ENCODE data around the gene KCNQ1. TPM values are rescaled to one million over a fixed set of nuclear protein-coding genes. Genes with fewer than 3 reads are reported as not detected.

KCNQ1 gene
- total and polyA plus RNA-seq, 2 donors (not counting 1 experiment from before 2014, with no cell fraction given), result 21.5 to 28.8 TPM

GRCh38 chr11:2867142-2867541 lies 422.3 kb downstream of the KCNQ1 start:
- no peak for DNase-seq
- Histone ChIP-seq H3K27me3 (replicated peaks in 1 of 4; ENCODE audit: control extremely low read depth in 1 of 4, control insufficient read depth in 3 of 4, insufficient read depth in 4 of 4, low read length in 3 of 4) (peaks cover 0 to 40% (median 11%) of the 10 kb centered on the region in 4 experiments), H3K4me2 (replicated peaks; ENCODE audit: low read depth, low read length, poor library complexity, severe bottlenecking) (no peak overlapping the region), H2AFZ (ENCODE audit: insufficient read depth, low read depth, low read length, poor library complexity, severe bottlenecking) (no peak overlapping the region), H3K27ac (ENCODE audit: low read length in 2 of 2) (no peak overlapping the region), H3K4me1 (ENCODE audit: control insufficient read depth in 2 of 2, insufficient read depth in 2 of 2, low read length in 2 of 2) (peaks cover 6 to 9% of the 10 kb centered on the region in 2 donors), H3K9me3 (ENCODE audit: control extremely low read depth in 1 of 3, control insufficient read depth in 2 of 3, insufficient read depth in 1 of 3, low read length in 2 of 3) (peaks cover 0 to 17% (median 0%) of the 10 kb centered on the region in 3 donors), H4K20me1 (ENCODE audit: control insufficient read depth, insufficient read depth, low read length, poor library complexity, severe bottlenecking) (no peaks in the 10 kb centered on the region), H3K36me3 (replicated peaks in 1 of 2; ENCODE audit: control extremely low read depth in 1 of 2, control insufficient read depth in 1 of 2, extremely low read depth in 1 of 2, insufficient read depth in 2 of 2, low read length in 1 of 2) (no peaks in the 10 kb centered on the region), H3K9ac (ENCODE audit: low read length) (no peak overlapping the region), H3K4me3 (ENCODE audit: control extremely low read depth in 1 of 5, extremely low read depth in 1 of 5, insufficient read depth in 1 of 5, low read depth in 2 of 5, low read length in 4 of 5) (no peak overlapping the region), H3K79me2 (ENCODE audit: control insufficient read depth, insufficient read depth, low read length) (no peaks in the 10 kb centered on the region)
- TF ChIP-seq EZH2 (IDR thresholded peaks at IDR 0.05; ENCODE audit: borderline replicate concordance, insufficient read depth, low read depth, low read length, poor library complexity, severe bottlenecking), result no peak
- TF ChIP-seq, protein P1, sequence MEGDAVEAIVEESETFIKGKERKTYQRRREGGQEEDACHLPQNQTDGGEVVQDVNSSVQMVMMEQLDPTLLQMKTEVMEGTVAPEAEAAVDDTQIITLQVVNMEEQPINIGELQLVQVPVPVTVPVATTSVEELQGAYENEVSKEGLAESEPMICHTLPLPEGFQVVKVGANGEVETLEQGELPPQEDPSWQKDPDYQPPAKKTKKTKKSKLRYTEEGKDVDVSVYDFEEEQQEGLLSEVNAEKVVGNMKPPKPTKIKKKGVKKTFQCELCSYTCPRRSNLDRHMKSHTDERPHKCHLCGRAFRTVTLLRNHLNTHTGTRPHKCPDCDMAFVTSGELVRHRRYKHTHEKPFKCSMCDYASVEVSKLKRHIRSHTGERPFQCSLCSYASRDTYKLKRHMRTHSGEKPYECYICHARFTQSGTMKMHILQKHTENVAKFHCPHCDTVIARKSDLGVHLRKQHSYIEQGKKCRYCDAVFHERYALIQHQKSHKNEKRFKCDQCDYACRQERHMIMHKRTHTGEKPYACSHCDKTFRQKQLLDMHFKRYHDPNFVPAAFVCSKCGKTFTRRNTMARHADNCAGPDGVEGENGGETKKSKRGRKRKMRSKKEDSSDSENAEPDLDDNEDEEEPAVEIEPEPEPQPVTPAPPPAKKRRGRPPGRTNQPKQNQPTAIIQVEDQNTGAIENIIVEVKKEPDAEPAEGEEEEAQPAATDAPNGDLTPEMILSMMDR (IDR thresholded peaks at IDR 0.05), result no peak
- ChIA-PET POLR2A (no interaction called here), CTCF (interaction anchor here (0.8 kb wide), 1 partner anchor 446 kb away, joined by 3 read pairs; no protein-coding TSS in a partner anchor)
- H3K9me3 Mint-ChIP-seq (ENCODE audit: insufficient read depth), result peaks cover 2% of the 10 kb centered on the region
- no peak overlapping the region for H3K27ac Mint-ChIP-seq
- intact Hi-C loops (cut with micrococcal nuclease), result no loop called here
- no peak overlapping the region for H3K4me3 Mint-ChIP-seq
- H3K27me3 Mint-ChIP-seq, result peaks cover 51% of the 10 kb centered on the region
- no peak for ATAC-seq (ENCODE audit: low read depth)
- 89% methylated on average over 5 of the region's 5 CpGs for WGBS (ENCODE audit: insufficient coverage)
- peaks cover 11% of the 10 kb centered on the region for H3K4me1 Mint-ChIP-seq

GRCh38 chr11:2867722-2868505 lies 423.1 kb downstream of the KCNQ1 start:
- ChIA-PET CTCF (interaction anchor here (0.8 to 1.0 kb wide), 2 partner anchors 20 to 447 kb away, joined by 3 read pairs; no protein-coding TSS in a partner anchor), POLR2A (no interaction called here)
- no peaks in the 10 kb centered on the region for H4K20me1 ChIP-seq (ENCODE audit: control insufficient read depth, insufficient read depth, low read length, poor library complexity, severe bottlenecking)
- peak overlapping the region in 2 of 5 experiments; percentile 1 to 38 for H3K4me3 ChIP-seq (ENCODE audit: control extremely low read depth in 1 of 5, extremely low read depth in 1 of 5, insufficient read depth in 1 of 5, low read depth in 2 of 5, low read length in 4 of 5)
- TF ChIP-seq, protein P1 (IDR thresholded peaks at IDR 0.05), result no peak
- TF ChIP-seq EZH2 (IDR thresholded peaks at IDR 0.05; ENCODE audit: borderline replicate concordance, insufficient read depth, low read depth, low read length, poor library complexity, severe bottlenecking), result no peak
- 57% methylated on average over 11 of the region's 25 CpGs for WGBS (ENCODE audit: insufficient coverage)
- Mint-ChIP-seq H3K27ac (no peak overlapping the region), H3K9me3 (ENCODE audit: insufficient read depth) (peaks cover 2% of the 10 kb centered on the region), H3K4me1 (peaks cover 11% of the 10 kb centered on the region), H3K27me3 (peaks cover 51% of the 10 kb centered on the region), H3K4me3 (peak overlapping the region; percentile 66)
- peak overlapping the region; percentile 3 for H3K9ac ChIP-seq (ENCODE audit: low read length)
- peaks cover 6 to 9% of the 10 kb centered on the region in 2 donors for H3K4me1 ChIP-seq (ENCODE audit: control insufficient read depth in 2 of 2, insufficient read depth in 2 of 2, low read length in 2 of 2)
- DNase-seq, result no peak
- H3K79me2 ChIP-seq (ENCODE audit: control insufficient read depth, insufficient read depth, low read length), result no peaks in the 10 kb centered on the region
- H3K9me3 ChIP-seq (ENCODE audit: control extremely low read depth in 1 of 3, control insufficient read depth in 2 of 3, insufficient read depth in 1 of 3, low read length in 2 of 3), result peaks cover 0 to 17% (median 0%) of the 10 kb centered on the region in 3 donors
- intact Hi-C loops (cut with micrococcal nuclease), result no loop called here
- peak overlapping the region; percentile 53 for H3K4me2 ChIP-seq (replicated peaks; ENCODE audit: low read depth, low read length, poor library complexity, severe bottlenecking)
- ATAC-seq (ENCODE audit: low read depth), result no peak
- H3K27ac ChIP-seq (ENCODE audit: low read length in 2 of 2), result no peak overlapping the region
- H2AFZ ChIP-seq (ENCODE audit: insufficient read depth, low read depth, low read length, poor library complexity, severe bottlenecking), result peak overlapping the region; percentile 33
- H3K36me3 ChIP-seq (replicated peaks in 1 of 2; ENCODE audit: control extremely low read depth in 1 of 2, control insufficient read depth in 1 of 2, extremely low read depth in 1 of 2, insufficient read depth in 2 of 2, low read length in 1 of 2), result no peaks in the 10 kb centered on the region
- H3K27me3 ChIP-seq (replicated peaks in 1 of 4; ENCODE audit: control extremely low read depth in 1 of 4, control insufficient read depth in 3 of 4, insufficient read depth in 4 of 4, low read length in 3 of 4), result peaks cover 0 to 40% (median 11%) of the 10 kb centered on the region in 4 experiments

All from B cell (primary cell).